ENCODE measurements around the gene DMC1. TPM values are rescaled to one million over a fixed set of nuclear protein-coding genes. Genes with fewer than 3 reads are reported as not detected.
"Not testable (repeated sequence)": the region's sequence is repeated elsewhere in the genome, so short reads cannot be mapped to it uniquely, and the experiment has no call there.

Gene DMC1
- total RNA-seq: 1 to 10 TPM; 1.6 to 3.3 (median 2.9) TPM

- DNase-seq (ENCODE audit: low spot score in 2 of 2): peak; percentile 90 to 97
- Histone ChIP-seq H3K4me3 (peak within 1 kb of the TSS; percentile 58 to 77 (median 70)), H3K27me3 (no peaks in the 10 kb centered on the region), H3K36me3 (no peaks in the 10 kb centered on the region), H3K4me1 (peaks cover 4 to 6% of the 10 kb centered on the region in 2 donors), H3K9me3 (no peaks in the 10 kb centered on the region), H3K27ac (peak within 1 kb of the TSS; percentile 83 to 85)
- TF ChIP-seq POLR2A (IDR thresholded peaks at IDR 0.05) (no peak), POLR2AphosphoS5 (IDR thresholded peaks at IDR 0.05) (peak in 2 of 3 donors; percentile 10 to 57), CTCF (IDR thresholded peaks at IDR 0.05) (no peak)
- intact Hi-C loops (cut with DNase I; ENCODE audit: low total_unique reads): no loop called here
Observed at GRCh38 chr22:38569972-38570778, at the start of gene DMC1. TSS of gene DMC1 (minus strand) at chr22:38570183. CDS start at chr22:38568256, 1,927 bp downstream.

GRCh38 chr22:38618682-38619081, 48.7 kb upstream of the DMC1 start:
- no peaks in the 10 kb centered on the region for H3K27me3 ChIP-seq
- H3K9me3 ChIP-seq: peaks cover 0 to 7% of the 10 kb centered on the region in 2 donors
- intact Hi-C loops (cut with DNase I; ENCODE audit: low total_unique reads): no loop called here
- H3K27ac ChIP-seq: no peak overlapping the region
- no peaks in the 10 kb centered on the region for H3K36me3 ChIP-seq
- no peak for DNase-seq (ENCODE audit: low spot score in 2 of 2)
- no peak for TF ChIP-seq POLR2AphosphoS5 (IDR thresholded peaks at IDR 0.05)
- no peak for TF ChIP-seq CTCF (IDR thresholded peaks at IDR 0.05)
- no peak for TF ChIP-seq POLR2A (IDR thresholded peaks at IDR 0.05)
- H3K4me1 ChIP-seq: no peaks in the 10 kb centered on the region
- no peak overlapping the region for H3K4me3 ChIP-seq

GRCh38 chr22:38618258-38618657, 48.3 kb upstream of the DMC1 start:
- no peak for TF ChIP-seq CTCF (IDR thresholded peaks at IDR 0.05)
- TF ChIP-seq POLR2AphosphoS5 (IDR thresholded peaks at IDR 0.05): no peak
- TF ChIP-seq POLR2A (IDR thresholded peaks at IDR 0.05): no peak
- intact Hi-C loops (cut with DNase I; ENCODE audit: low total_unique reads): no loop called here
- DNase-seq (ENCODE audit: low spot score in 2 of 2): no peak

GRCh38 chr22:38615064-38615405, 45.1 kb upstream of the DMC1 start:
- intact Hi-C loops (cut with DNase I; ENCODE audit: low total_unique reads): not testable (repeated sequence)
- H3K27ac ChIP-seq: peak overlapping the region; percentile 25 to 62

More at GRCh38 chr22:38618258-38618657, 48.3 kb upstream of the DMC1 start:
- no peak overlapping the region for H3K4me3 ChIP-seq
- no peak overlapping the region for H3K27ac ChIP-seq
- no peaks in the 10 kb centered on the region for H3K27me3 ChIP-seq
- H3K4me1 ChIP-seq: no peaks in the 10 kb centered on the region
- peaks cover 0 to 7% of the 10 kb centered on the region in 2 donors for H3K9me3 ChIP-seq
- no peaks in the 10 kb centered on the region for H3K36me3 ChIP-seq

GRCh38 chr22:38614332-38615063, 44.5 kb upstream of the DMC1 start:
- TF ChIP-seq CTCF (IDR thresholded peaks at IDR 0.05) (no peak), POLR2A (IDR thresholded peaks at IDR 0.05) (no peak), POLR2AphosphoS5 (IDR thresholded peaks at IDR 0.05) (no peak)
- Histone ChIP-seq H3K27me3 (no peaks in the 10 kb centered on the region), H3K9me3 (peaks cover 0 to 7% of the 10 kb centered on the region in 2 donors), H3K4me1 (no peaks in the 10 kb centered on the region), H3K27ac (peak overlapping the region in 1 of 2 donors; percentile 62), H3K4me3 (no peak overlapping the region), H3K36me3 (no peaks in the 10 kb centered on the region)
- intact Hi-C loops (cut with DNase I; ENCODE audit: low total_unique reads): no loop called here
- no peak for DNase-seq (ENCODE audit: low spot score in 2 of 2)

More at GRCh38 chr22:38615064-38615405, 45.1 kb upstream of the DMC1 start:
- not testable (repeated sequence) for H3K4me3 ChIP-seq; DNase-seq (ENCODE audit: low spot score in 2 of 2); H3K4me1 ChIP-seq; H3K27me3 ChIP-seq; H3K36me3 ChIP-seq; H3K9me3 ChIP-seq

All from breast epithelium (tissue), 4 donors.